Right kidney (tissue), 1 donor: ENCODE data around the gene EGFL8.
"Not testable (repeated sequence)": the region's sequence is repeated elsewhere in the genome, so short reads cannot be mapped to it uniquely, and the experiment has no call there.

Source experiments
- DNase-seq: peaks from one replicate; pipeline ENCODE4 v3.0.0-alpha.2; 2016

The EGFL8 gene

DNA sequence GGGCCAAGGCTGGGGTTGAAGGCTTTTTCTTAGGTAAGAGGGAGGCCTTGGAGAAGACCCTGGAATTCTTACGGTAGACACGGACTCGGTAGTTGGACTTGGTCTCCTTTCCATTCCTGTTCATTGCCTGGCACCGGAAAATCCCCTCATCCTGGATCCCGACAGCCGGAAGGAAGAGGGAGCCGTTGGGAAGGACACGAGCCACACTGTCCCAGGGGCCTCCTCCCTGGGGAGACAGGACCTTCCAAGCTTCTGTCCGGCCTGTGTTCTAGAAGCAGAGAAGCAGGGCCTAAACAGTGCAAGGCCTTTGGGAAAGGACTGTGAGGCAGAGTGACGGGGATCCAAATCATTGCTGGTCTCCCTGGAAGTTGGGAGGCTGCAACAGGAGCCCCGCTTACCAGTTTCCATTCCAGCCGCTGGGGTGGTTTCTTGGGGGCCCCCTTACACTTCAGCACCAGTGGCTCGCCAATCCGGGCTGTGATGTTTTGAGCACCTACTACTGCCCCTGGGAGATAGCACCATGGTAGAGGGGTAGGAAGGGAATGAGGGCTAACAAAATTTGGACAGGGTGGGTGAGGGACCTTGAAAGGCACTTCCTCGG lies 19.2 kb downstream of the EGFL8 start:
- DNase-seq = no peak

DNA sequence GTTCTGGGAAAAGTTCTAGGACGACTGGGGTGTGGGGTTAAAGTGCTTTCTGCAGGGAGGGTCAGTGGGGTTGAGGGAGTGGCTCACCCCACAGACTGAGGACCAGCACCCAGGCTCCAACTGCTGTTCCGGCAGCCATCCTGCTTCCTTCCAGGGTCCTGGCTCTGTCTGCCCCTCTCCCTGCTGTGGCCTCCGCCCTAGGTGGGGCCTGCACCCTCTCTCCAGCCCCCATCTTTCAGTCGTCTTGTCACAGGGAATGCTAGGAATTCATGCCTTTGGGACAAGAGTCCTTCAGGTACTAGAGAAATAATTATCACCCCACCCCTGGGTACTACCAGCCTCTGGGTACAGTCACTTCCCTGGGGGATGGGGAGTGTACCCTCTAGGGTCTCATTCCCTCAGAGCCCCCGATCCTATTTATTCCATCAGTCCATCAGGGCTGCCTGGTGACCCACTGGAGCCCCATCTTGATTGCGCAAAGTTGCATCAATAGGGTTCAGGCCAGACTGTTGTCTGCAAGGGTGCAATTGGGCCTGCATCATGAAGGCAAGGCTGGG lies 19.8 kb downstream of the EGFL8 start, which contains the start of gene AGER:
TSS of gene AGER (minus strand) at position 170 of the 557 bp plus-strand sequence. CDS start at position 139, 31 bp downstream.
- no peak for DNase-seq

DNA sequence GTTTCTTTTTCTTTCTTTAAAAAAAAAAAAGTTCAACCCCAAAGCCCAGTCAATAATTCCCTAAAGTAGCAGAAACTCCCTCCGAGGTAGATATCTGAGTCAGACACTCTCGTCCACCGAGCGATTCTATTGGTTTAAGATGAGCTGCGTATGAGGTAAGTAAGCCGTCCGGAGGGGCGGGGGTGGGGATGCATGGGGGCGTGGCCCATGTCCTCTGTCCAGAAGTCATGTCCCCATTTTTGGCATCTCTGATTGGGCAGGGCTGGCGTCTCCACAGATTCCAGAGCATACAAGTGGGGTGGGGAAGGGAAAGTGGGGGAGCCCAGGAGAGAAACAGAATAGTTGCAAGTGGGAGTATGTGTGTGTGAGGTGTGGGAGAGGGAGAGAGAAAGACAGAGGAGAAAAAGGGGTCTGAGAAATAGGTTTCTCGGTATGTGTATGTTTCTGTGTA lies 21.3 kb downstream of the EGFL8 start:
- DNase-seq = not testable (repeated sequence)

DNA sequence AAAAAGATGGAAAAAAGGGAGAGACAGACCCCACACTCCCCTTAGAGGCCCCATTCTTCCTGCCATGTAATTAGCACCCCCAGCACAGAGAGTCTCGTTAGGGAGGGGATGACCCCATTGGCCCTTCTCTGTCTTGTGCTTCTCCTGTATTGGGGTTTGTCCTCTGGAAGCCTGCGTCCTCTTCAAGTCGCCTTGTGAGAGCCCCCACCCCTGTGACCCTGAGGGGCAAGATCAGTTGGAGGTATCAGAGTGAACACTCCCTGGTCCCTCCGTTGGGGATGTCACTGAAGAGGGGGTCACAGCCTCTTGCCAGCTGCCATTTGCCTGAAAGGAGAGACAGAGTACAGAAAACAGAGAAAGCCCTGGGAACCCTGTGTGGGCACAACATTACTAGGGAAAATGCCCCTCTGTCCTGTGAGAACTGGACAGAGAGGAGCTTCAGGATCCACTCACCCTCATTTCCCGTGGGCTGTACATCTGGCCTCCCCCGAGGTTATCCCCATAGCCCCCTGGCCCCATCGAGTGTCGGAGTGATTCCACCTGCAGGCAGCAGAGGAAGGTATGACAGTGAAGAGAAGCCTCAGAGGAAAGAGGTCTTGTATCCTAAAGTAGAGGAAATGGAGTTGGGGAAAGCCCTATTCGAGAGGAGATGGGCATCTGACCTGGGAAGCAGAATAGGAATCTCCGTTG lies 21.9 kb downstream of the EGFL8 start:
- not testable (repeated sequence) for DNase-seq

DNA sequence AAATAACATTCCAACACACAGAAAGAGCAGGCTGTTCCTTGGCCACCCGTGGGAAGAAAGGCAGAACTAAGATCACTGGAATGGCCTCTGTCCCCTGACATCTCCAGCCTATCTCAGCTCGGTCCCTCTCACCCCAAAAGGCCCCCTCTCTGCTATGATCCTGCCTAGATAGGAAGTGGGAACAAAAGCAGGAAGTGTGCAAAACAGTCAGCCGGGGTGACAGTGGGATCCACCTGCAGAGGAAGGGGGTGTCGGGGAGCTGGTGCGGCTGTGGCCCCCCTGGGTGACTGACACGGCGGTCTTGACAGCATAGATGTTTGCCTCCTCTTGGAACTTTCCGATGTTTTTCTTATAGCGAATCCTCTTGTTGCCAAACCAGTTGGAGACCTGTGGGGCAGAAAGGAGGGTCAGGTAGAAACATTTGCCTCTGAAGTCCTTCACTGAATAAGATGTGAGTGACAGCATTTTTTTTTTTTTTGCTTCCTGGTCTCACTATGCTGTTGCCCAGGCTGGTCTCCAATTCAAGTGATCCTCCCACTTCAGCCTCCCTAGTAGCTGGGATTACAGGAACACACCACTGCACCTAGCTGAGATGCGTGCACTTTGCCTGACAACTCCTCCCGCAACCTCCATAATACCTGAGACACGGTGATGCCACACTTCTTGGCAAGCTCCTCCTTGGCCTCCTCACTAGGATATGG lies 22.8 kb downstream of the EGFL8 start:
- no peak for DNase-seq

DNA sequence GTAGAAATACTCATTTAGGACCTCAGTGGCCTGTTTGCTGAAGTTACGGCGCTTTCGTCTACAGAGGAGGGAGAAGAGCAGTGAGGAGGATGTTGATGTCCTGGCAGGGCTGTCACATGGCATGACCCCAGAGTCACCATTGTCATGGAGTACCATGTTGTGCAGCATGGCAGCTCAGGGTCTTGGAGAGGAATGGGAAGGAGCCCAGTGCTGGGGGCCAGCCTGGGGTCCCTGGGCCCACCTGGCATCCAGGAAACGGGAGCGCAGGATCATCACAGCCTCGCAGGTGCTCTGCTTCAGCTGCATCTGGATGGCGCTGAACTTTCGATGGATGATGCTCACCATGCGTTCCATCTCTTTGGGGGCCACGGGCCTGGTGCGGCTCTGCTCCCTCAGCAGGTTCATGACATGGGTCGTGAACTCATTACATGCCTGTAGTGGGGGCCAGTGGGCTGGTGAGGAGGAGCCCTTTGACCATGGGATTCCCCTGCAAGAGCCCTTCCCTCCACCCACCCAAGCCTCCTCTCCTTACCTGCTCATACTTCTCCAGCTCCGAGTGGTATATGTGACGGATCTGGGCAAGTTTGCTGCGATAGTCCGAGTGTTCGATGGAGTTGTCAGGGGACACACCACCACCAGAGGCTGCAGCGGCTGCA lies 23.5 kb downstream of the EGFL8 start:
- not testable (repeated sequence) for DNase-seq

DNA sequence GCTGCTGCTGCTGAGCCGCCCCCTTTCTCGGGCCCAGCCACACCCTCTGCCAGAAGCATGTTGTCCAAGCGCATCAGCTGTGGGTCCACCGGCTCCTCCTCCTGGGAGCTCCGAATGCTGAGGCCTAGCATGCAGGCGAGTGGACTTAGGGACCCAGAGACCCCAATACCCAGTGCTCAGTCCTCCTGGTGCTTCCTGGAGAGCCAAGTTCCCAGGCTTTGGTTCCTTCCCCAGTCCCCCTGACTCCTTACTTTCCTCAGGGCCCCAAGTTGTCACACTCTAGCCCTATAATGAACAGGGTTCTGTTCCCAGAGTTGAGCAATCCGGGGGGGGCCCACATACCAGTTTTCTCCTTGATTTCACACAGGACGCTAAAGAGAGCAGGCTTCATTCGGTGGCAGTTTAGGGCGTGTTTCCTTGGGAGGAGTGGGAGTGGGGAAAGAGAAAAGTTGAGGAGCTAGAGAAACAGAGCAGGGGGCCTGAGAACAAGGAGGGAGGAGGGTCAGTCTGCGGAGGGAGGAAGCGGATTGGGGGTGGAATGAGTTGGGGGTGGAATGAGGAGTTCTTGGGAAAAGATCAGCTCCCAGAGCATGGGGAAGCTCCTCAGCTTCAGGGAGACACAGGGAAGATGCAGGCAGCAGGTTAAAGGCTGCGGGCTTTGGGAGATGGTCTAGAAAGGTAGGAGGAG lies 24.1 kb downstream of the EGFL8 start:
- DNase-seq = no peak

DNA sequence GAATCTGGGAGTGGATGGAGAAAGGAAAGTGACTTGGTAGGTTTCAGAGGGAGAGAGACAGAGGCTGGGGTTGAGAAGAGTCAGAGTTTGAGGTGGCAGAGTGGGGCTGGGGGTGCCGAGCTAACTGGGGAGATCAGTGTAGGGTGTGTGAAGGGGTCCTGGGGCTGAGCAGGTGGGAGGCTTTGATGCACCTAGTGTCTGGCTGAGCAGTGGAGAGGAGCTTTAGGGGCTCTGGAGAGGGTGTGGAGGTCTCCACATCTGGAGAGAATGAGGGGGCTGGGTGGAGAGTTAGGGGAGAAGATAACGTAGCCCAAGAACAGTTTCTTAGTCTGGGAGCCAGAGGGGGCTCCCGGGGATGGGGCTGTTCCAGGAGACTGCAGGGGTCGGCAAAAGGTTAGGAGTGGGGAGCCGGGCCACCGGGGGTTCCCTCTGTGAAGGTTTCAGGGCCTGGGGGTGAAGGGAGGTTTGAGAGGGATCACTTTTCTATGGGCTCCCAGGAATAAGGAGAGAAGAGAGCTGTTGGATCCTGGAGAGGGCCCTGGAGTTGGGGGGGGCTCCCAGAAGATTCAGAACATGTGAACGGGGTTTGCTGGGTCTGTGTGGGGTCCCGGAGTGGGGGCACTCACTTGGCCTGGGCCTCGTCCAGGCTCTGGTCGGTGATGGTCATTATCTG lies 24.8 kb downstream of the EGFL8 start:
- no peak for DNase-seq

DNA sequence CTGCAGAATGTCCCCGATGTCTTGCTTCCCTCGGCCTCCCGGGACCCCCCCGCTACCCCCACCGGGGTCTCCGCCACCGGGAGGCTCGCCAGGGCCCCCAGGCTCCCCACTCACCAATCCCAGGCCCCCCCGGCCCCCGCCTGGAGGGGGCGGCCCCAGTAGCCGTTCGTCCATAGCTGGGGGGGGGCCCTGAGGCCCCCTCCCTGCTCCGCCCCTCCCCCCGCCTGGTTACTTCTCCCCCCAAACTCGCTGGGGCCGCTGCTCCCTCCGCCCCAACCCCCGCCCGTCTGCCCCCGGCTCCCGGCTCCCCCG lies 25.3 kb downstream of the EGFL8 start:
- DNase-seq = no peak

DNA sequence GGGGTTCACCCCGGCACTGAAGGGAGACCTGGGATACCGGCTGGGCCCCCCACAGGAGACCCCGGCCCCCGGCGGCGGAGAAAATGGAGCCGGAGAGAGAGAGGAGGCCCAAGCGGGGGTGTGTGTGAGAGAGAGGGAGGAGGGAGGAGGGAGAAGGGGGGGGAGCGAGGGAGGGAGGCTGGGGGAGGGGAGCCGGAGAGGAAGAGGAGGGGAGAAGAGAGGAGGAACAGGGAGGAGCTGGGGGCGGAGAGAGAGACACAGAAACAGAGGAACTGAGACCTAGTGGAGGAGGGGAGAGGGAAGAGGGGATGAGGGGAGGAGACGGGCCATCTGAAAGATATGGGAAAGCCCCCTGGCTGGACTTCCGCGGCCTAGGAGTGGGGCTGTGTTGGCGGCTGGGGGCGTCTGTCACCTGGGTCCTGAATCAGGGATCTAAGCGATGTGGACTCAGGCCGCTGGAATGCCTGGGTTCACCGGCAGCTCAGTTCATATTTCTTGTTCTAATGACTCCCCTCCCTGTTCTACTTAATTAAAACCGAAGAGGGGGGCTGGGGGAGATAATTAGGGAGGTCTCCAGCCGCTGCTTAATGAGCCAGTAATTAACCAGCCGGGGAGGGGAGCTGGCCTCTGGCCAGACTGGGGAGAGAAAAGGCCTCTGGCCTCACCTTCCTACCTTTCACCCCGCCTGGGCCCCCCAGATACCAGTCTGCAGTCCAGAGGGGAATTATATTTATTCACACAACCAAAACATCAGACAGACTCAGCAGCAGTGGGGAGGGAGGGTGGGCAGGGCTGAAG lies 25.9 kb downstream of the EGFL8 start, which contains the start of gene PBX2:
TSS of gene PBX2 (minus strand) at position 149 of the 798 bp plus-strand sequence. CDS start 287 bp downstream, outside the sequence.
- DNase-seq = peak; percentile 87

DNA sequence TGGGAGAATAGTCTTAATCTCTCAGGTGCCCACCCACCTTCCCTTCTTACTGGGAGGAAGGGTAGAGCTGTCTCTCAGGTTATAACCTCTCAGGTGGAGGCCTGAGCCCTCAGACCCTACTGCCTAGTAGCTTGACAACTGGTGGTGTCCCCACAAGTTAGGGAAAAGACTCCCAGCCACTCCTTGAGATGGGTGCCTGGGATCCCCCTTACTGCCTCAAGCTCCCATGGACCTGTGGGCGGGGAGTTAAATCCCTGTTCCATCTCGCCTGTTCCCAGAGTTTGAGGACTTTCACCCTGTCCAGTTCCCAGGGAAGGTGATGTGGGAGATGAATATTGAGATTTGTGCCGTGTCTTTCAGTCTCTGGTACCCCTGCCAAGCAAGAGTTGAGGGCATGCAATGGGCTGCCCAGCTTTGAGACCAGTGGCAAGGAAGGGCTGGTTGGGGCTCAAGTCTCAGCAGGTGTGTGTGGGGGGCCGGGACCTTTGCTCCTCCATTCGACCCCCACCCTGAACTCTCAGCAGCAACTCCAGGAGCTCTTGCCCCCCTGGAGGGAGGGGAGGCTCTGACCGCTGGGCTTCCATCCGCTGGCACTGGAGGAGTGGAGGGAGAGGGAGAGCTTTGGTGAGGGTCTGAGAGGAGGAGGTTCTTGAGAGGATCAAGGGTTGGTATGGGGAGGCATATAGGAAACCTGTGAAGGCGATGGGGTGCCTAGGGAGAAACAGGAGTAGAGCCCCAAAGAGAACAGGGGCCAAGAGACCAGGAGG lies 26.7 kb downstream of the EGFL8 start:
- DNase-seq = no peak

DNA sequence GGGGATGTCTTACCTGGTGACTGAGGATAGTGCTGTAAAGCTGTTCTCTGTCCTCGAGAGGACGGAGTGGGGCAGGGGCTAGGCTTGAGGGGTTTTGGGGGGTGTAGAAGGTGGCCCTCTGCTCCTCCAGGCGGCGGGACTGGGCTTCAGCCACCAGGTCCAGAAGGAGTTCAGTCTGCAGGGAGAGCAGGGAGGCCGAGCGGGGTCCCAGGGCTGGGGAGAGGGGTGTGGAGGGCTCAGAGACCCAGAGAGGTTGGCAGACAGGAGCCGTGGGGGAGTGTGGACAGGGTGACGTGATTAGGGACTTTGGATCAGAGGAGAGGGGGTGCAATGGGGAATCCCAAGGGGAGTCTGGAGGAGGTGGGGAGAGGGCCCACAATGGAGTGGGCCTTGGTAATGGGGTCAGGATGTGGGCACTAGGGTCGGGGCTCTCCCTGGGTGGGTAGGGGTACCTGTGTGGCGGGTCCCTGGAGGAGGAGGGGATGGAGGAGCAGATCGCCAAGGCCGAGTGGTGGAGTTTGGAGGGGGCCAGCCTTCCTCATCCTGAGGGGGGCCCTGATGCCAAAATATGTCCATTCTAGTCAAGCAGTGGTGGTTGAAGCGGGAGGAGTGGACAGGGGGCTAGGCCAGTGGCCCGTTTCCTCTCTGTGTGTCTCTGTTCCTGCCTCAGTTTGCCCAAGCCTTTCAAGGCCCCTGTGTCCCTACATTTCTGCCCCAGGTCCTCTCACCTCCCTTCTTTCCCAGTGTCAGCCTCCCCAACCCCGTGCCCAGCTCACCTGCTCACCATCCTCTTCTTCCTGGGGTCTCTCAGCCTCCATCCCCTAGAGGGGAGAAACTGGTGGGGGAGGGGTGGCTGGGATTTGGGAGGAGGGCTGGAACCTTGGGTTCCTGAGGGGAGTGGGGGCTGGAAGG lies 27.6 kb downstream of the EGFL8 start:
- DNase-seq = no peak

DNA sequence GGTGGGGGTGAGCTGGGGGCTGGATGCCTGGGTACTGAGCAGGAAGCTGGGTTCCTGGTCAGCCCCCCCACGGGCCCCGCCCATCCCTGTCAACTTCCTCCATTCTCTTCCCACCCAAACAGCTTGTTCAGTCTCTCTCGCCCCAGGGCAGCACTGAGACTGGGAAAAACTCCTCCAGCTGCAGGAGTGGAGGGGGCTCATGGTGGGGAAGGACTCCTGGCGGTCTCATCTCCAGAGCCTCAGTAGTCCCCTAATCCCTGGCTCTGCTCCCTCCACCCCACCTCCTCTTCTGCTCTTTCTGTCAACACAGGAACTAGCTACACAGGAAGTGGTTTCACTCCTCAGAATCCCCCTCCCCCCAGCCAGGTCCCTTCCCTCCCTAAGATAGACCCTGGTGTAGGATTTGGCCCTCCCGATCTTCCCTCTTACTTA lies 28.2 kb downstream of the EGFL8 start, which contains the start of gene GPSM3:
TSS of gene GPSM3 (minus strand) at position 36 of the 432 bp plus-strand sequence. CDS start 130 bp downstream, outside the sequence.
- no peak for DNase-seq

DNA sequence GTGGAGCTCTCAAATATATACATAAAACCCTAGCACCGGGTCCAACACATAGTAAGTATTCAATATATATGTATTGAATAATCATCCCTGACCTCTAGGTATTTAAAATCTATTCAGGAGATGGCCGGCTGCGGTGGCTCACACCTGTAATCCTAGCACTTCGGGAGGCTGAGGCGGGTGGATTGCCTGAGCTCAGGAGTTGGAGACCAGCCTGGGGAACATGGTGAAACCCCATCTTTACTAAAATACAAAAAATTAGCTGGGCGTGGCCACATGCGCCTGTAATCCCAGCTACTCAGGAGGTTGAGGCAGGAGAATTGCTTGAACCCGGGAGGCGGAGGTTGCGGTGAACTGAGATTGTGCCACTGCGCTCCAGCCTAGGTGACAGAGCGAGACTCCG lies 28.7 kb downstream of the EGFL8 start:
- not testable (repeated sequence) for DNase-seq

DNA sequence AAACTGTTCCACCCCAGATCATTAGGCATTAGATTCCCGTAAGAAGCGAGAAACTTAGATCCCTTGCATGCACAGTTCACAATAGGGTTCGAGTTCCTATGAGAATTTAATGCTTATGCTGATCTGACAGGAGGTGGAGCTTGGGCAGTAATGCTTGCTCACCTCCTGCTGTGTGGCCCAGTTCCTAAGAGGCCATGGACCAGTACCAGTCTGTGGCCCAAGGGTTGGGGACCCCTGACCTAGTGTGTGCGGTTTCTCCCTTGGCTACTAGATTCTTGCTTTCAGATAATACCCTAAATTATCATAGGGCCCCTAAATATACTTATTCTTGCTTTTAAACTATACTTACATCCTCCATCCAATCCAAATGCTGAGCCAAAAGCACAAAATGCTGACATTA lies 30.0 kb downstream of the EGFL8 start:
- DNase-seq = no peak

DNA sequence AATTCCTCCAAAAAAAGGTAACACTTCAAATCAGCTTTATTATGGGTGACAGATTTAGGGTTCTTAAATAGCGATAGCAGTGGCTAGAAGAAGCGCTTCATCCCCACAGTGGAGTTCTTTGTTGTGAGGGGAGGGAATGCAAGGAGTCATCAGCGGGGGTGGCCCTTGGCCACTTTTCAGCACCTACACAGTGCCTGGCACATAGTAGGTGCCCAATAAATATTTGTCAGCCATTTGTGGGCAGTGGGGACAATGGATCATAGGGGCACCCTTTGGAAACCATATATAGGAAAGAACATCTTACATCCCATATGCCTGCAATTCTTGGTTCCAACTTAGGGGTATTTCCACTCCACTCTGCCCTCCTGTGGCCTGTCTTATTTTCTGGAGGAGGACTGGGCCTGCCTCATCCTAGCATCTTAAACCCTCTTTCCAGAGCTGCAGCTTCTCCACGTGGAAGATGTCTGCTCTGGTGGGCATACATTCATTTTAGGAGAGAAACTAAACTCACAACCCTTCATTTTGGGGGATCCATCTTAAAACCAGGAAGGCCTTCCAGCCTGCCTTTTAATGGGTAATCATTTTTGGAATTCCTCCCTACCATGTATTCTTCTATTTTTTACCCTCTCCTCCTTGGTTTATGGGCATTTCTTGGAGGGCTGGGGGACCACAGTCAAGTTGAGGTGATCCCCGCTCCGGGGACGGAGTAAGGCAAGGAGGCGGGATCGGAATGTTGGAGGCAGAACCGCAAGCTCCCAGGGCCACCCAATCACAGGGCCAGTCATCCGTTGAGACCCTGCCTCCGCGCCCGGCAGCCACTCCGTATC lies 30.6 kb downstream of the EGFL8 start:
- DNase-seq = no peak

DNA sequence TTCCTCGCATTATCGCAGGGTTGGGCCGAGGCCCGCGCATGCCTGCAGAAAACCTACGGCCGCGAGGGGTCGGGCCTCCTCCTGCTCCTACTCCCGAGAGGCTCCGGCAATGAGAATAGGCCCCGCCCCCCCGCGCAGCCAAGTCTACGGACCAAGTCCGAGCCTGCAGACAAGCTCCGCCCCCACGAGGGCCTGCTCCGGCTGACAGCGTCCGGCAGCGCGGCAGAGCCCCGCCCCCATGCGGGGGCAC lies 31.2 kb downstream of the EGFL8 start:
- DNase-seq = no peak
